GM19035 (cell line): ENCODE results near the gene PUDP.
A peak's percentile ranks its signal among the peaks of the same experiment; 100 is the strongest.
"Not testable (repeated sequence)": the region's sequence is repeated elsewhere in the genome, so short reads cannot be mapped to it uniquely, and the experiment has no call there.

Source experiments
- ATAC-seq: cut with Tn5 transposase; IDR thresholded peaks from one replicate; pipeline ENCODE4 v1.9.1; 2021; ENCODE audit not compliant: unreplicated experiment

Gene PUDP

DNA sequence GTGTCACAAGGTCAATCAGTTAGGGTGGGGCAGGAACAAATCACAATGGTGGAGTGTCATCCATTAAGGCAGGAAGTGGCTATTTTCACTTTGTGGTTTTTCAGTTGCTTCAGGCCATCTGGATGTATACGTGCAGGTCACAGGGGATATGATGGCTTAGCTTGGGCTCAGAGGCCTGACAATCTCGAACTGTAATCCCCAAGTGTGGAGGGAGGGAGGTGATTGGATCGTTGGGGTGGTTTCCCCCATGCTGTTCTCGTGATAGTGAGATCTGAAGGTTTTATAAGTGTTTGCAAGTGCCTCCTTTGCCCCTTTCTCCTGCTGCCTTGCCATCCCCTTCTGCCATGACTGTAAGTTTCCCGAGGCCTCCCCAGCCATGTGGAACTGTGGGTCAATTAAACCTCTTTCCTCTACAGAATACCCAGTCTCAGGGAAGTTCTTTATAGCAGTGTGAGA, 37.1 kb downstream of the PUDP start:
- ATAC-seq = peak; percentile 43

DNA sequence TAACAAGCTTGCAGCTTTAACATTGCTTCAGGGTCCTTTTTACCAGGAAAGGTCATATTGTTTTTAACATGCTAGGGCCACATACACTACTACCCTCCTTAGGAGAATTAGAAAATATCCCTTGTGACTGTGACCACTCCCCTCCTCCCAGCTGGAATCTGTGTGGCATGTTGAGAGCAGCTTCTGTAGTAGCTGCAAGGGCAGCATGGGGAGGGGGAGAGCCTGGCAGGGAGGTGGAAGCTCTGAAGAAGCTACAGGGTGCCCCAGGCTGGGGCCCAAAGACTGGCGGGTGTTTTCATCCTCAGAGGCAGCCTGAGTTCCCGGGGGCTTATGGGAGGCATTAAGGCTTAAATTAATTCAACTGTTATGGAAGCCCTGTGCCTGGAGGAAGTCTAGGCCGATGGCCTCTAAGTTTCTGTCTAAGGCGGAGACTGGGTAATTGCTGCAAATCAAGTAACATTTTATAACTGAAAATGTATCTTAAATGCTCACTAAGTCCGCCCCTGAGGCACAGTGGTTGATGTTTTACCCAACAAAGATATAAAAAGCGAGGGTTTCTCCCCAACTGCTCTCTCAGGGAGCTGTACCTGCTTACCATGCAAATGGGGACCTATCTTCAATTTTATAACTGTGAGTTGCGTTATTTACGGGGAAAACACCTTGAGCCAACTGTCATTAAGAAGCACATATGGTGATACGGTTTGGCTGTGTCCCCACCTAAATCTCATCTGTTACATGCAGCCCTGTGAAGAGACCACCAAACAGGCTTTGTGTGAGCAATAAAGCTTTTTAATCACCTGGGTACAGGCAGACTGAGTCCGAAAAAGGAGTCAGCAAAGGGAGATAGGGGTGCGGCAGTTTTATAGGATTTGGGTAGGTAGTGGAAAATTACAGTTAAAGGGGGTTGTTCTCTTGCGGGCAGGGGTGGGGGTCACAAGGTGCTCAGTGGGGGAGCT, 37.8 kb downstream of the PUDP start:
- ATAC-seq = peak; percentile 80

DNA sequence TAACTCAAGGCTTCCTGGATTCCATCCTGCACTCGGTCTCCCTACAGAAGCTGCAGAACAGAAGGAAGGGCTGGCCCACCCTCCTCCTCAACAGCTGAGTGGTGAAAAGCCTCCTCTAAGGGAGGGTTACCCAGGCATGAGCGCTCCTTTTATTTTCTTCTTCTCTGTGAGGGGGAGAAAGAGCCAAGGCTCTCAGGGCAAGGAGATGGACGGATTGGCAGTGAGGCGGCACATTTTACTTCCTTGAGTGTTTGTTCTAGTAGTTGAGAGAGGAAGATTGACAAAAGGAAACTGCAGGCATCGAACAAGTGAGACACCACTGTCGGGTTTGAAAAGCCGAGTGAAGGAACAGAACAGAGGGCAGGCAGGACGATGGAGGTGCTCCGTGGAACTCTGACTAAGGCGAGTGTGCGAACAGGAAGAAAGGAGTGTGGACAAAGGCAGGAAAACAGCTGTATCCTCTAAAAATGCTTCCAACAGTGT, 38.9 kb downstream of the PUDP start:
- ATAC-seq = no peak

DNA sequence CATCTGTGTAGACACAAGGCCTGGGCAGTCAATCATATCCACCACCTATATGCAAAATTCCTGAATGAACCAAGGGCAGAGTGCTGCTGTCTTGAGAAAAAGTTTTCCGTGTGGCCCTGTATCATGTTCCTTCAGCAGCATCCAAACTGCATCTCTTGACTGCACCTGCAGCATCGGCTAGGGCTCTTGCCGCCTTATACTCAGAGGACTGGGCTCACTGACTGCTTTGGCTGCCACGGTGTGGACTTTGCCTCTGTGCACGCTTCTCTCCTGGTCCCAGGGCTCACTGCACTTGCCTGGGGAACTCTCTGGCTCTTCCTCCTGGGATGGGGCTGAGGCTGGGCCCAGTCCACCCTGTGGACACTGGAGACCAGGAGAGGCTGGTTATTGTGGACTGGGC, 39.9 kb downstream of the PUDP start:
- ATAC-seq = no peak

DNA sequence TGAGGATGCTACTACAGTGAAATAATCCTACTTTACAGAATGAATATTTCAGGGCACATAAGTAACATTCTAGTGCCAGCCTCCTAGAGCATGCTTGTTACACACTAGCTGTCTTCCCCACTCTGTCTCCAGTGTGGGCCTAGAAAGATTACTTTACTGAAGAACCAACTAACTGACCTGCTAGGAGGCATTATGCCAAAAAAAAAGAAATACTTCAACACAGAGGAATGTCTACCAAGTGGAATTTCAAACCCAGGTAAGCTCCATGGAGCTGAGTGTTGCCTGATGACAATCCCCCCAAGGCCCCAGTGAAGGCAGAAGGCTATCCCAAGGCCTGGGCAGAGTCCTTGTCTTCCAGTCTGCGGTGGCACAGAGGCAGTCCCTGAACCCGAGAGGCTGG, 41.3 kb downstream of the PUDP start:
- no peak for ATAC-seq

DNA sequence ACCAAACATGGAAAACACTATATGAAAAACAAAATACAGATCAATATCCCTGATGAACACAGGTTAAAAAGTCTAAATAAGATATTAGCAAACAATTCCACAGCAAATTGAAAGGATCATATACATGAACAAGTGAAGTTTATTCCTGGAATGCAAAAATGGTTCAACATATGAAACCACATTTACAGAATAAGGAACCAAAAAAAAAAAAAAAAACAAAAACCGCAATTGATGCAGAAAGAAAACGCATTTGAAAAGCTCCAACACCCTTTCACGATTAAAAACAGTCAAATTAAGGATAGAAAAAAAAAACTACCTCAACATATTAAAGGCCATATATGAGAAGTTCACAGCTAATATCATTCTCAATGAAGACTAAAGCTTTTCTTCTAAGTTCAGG, 45.8 kb downstream of the PUDP start:
- no peak for ATAC-seq

DNA sequence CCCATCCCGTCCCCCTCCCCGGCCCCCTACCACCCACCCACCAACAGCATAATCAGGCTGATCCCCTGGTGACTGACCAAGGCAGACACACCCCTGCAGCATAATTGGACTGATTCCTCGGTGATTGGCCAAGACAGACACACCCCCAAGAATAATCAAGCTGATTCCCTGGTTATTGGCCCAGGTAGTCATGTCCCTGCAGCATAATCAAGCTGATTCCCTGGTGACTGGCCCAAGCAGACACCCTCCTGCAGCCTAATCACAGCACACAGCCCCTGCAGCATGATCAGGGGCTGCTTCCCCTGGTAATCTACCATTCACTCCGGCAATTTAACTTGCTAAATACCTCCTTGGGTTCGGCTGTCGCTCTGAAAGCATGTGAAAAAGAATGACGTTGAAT, 47.9 kb downstream of the PUDP start:
- no peak for ATAC-seq

DNA sequence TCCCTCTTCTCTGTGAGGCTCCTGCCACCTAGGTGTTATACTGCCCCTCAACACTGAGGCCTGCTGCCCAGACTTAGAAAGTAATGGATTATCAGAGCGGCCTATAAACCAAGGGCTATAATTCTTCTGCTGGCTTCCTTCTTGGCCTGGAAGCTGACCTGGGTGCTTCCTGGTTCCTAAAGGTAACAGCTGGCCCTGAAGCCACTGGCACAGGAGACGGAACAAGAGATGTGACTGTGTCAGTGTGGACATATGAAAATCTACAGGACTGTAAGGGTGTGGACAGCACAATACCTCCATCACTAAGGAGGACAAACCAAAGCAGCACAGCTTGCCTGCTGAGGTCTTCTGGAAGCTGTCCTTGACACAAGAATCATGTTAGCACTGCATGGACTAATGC, 52.3 kb downstream of the PUDP start:
- ATAC-seq = not testable (repeated sequence)

DNA sequence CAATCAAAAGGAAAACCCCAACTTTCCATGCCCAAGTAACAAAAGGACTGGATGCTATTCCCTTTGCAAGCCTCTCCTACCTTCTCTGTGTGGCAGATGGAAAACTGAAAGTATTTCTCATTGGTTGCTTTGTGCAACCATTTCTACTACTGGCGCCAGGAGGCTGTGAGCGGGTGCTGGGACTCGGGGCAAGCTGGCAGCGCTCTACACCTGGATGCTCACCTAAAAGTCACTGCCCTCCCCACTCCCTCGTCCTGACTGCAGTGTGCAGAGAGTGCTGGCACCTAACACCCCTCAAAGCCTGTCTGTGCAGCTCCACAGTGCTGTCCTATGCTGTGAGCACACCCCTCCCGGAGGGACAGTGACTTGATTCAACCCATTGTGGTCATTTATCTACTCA, 54.6 kb downstream of the PUDP start:
- ATAC-seq = no peak

DNA sequence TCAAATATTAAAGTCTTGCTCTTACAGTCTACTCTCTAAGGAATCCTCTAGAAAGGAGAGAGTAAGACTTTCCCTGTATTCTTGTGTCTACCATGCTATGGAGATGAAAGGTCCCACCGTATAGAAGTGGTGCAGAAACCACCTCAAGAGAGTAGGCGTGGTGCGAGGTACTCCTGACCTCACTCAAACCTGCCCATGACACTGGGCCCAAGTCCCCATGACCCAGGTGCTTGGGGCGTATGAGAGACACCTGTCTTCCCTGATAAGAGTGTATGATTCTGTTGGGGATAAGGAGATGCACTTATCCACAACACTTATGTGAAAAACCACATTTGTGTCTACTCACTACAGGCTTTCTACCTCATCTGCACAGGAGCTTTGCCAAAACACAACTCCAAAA, 55.4 kb downstream of the PUDP start:
- no peak for ATAC-seq

DNA sequence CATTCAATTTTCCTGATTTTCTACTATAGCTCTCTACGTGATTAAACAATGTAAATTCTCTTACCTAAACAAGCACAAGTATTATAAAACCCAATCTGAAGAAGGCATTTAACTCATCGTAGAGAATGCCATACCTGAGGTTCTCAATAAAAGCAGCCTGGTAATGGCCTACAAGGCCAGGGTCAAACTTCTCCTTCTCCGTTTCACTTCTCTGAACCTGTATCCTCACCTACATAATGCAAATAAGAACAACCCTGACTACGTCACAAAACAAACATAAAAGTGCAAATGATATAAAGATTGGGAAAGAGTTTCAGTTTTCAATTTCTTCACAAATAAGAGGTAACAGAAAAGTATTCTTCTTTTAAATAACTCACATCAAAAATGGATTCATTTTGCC, 56.0 kb downstream of the PUDP start:
- ATAC-seq = no peak

DNA sequence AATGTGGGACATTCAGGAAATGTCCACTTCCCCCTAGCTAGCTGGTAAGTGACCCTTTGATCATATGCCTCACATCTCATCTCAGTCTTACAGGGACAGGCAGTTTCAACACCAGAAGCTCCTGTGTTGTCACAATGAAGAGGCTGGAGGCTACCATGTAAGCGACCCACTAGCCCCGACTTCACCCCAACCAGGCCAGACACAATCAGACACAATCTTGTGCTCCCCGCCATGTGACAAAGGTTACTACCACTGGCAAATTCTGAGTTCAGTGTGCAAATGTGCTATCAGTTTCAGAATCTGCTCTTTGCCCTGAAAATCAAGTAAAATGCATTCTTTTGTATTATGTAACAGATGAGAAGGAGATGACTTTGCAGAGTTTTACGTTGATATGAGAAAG, 57.3 kb downstream of the PUDP start:
- ATAC-seq = no peak

DNA sequence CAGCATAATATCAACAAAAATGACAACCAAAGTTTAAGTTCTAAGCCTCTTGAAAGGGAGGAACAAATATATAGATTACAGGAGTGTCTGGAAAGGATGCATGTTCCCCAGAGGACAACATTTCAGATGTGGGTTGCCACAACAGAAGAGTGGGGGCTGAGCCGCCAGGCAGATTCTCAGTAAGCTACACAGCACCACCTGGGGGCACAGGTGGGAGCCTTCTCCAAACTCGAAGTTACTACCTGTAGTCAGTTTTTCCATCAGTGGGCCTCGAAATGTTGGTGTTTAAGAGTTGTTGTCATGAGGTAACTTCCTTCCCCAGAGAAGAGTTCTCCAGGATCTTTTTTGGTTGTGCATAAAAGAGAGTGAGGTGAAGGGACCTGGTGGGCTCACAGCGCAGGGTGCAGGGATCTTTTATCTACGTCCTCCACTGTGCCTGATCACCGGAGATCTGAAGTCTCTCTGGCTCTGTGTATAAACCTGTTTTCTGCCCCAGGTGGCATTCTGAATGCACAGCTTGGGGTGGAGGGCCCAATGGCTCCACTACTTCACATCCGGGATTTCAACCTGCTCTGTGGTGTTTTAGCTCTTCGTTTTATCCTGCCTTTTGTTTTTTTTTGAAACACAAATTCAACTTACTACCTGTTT, 58.9 kb downstream of the PUDP start:
- peak; percentile 48 for ATAC-seq

DNA sequence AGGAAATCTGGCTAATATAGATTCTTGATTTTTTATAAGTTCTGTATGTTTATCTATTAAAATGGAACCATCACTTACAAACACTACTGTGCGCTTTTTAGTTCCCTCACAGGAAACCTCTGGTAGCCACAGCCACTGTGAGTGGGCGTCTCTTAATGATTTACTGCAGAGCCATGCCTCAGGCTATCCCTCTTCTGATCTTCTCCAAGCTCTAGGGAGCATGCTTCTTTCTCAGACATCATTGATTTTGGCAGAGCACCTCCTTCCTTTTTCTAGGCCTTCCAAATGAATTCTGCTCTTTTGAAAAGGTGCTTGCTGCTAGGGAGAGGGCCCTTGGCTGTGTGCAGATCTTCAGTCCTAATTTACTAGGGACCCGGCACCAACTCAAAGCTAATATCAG, 61.6 kb downstream of the PUDP start:
- no peak for ATAC-seq

DNA sequence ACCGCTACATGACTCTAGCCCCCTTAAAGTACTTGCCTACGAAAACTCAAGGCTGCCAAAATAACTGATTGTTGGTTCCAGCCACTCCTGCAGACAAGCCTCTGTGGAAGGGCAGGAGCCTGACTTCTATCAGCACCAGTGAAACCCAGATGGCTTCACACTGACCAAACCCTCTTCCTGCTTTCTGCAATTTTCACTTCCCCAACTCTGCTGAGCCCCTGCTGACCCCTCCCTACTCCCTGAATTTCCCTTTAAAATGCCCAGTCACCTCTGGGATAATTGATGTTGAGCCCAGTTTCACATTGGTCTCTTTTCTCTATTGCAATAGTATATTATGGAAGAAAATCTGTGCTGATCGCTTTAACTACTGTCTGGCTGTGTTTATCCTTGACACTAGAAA, 62.1 kb downstream of the PUDP start:
- no peak for ATAC-seq

DNA sequence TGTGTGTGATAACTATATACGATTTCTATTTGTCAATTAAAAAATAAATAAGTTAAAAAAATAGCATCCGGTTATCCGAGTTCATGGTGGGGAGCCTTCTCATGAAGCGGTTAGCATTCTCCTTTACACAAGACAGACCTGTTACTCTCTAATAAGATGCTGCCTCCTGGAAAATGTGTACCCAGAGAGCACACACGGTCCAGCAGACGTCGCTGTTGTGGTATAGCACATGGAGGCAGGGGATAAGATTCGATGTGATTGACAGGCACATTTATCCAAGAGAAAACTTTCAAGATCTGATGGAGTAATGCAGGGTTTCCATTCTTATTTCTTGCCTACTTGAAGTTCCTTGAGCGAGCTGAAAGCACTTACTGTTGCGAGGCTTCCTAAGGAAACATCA, 63.1 kb downstream of the PUDP start:
- no peak for ATAC-seq

DNA sequence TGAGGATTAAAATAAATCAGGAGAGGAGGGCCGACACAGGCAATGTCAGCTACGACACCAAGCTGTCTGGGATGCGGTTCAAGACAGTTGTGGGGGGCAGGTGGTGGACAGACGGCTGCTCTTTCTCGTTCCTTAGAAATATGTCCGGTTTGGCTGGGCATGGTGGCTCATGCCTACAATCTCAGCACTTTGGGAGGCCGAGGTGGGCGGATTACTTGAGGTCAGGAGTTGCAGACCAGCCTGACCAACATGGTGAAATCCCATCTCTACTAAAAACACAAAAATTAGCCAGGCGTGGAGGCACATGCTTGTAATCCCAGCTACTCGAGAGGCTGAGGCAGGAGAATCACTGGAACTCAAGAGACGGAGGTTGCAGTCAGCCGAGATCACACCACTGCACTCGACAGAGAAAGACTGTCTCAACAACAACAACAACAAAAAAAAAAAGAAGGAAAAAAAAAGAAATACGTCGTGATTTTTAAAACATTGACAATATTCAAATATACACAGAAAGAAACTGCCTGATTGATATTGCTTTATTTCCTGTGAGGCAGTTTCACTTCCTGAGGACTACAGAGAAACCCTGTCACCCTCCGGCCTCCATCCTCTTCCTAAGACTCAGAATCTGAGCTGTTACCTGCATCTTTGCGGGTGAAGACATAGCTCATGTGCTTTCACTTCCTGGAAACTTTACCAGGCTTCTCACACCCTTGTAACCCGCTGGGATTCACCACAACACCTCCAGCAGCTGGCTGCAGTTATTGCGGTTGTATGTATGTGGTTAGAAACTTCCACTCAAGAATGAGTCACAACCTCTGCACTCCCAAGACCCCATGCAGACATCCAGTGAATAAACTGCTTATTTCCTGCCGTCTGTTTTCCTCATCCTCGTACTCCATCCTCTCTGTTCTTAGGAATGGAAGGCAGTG, 64.2 kb downstream of the PUDP start:
- ATAC-seq = peak; percentile 89

DNA sequence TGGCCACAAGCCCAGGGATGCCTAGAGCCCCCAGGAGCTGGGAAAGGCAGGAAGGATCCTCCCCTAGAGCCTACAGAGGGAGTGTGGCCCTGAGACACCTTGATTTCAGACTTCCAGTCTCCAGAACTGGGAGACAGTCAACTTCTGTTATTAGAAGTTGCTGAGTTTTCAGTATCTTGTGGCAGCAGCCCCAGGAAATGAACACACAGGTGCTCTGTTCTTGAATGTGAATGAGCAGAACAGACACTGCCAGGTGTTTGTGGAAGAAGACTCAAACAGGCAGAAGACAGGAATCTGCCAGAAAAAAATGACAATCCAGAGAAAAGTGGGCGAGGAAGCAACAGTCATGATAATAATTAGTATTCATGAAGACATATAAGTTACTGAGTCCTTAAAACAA, 64.9 kb downstream of the PUDP start:
- no peak for ATAC-seq

DNA sequence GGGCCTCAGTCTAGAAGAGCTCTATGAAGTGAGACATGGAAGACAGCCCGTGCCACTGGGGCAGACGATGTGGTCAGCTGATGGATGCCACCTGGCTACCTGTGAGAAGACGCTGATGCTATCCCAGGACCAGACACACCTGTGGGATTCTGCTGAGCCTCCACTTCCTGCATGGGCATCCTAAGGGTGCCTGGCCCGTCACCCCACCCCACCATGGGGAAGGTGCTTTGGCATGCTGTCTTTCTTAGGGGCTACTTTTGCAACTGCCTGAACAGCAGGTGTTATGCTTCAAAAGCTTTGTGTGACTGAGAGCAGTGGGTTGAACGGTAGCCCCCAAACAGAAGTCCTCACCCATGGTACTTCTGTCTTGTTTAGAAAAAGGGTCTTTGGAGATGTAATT, 65.4 kb downstream of the PUDP start:
- ATAC-seq = no peak

DNA sequence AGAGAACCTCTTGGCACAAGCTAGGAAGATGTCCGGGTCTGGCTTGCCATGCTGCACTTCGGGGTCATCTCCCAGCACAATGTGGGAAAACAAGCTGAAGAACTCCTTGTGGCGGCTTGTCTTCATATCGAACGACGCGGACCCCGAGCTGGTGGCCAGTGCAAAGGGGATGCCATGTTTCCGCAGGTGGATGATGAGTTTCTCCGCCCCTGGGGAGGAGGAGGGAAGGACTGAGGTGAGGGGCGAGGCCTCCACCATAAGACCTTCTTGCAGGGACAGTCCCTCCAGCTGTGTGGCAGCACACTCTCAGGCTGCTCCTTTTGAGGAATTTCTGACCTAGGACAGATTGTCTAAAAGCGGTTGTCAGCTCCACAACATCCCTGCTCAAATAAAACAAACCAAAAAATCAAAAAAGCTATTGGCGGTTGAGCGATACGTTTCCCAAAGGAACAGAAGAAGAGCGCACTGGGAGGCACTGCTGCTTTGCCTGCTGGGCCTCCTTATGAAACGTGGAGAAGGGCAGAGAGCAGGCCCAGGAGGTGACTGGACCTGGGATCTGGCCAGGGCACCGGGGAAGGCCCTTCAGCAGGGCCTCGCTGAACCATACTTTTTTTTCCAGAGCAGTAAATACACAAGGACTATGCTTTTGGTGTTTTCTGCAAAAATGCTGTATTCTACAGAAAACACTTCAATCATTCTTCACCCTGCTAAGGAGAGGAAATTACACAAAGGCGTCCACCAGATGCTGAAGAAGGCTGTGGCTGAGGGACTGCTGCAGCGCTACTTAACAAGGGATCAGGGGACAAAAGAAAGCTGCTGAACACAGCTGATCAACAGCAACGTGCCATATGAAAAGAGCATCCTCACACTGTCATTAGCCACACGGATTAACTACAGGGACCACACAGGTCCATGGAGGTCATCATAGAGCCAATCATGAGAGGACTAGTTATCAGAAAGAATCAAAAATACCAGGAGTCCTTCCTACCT, 70.4 kb downstream of the PUDP start:
- ATAC-seq = no peak
